ENCODE data around the gene CDCP2.
"Not testable (repeated sequence)": the region's sequence is repeated elsewhere in the genome, so short reads cannot be mapped to it uniquely, and the experiment has no call there.

Gene CDCP2

DNA sequence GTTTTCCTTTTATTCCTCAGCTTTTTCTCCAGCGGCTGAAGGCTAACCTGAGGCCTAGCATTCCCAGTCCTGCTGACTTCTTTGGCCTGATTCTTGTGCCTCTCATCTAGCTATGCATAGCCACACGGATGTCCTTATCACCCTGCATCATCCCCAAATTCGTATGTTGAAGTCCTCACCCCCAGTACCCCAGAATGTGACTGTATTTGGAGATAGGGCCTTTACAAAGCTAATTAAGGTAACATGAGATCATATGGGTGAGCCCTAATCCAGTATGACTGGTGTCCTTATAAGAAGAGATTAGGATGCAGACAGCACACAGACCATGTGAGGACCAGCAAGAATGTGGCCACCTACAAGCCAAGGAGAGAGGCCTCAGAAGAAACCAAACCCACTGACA is 44.6 kb downstream of the CDCP2 start:
- TF ChIP-seq, protein P1, sequence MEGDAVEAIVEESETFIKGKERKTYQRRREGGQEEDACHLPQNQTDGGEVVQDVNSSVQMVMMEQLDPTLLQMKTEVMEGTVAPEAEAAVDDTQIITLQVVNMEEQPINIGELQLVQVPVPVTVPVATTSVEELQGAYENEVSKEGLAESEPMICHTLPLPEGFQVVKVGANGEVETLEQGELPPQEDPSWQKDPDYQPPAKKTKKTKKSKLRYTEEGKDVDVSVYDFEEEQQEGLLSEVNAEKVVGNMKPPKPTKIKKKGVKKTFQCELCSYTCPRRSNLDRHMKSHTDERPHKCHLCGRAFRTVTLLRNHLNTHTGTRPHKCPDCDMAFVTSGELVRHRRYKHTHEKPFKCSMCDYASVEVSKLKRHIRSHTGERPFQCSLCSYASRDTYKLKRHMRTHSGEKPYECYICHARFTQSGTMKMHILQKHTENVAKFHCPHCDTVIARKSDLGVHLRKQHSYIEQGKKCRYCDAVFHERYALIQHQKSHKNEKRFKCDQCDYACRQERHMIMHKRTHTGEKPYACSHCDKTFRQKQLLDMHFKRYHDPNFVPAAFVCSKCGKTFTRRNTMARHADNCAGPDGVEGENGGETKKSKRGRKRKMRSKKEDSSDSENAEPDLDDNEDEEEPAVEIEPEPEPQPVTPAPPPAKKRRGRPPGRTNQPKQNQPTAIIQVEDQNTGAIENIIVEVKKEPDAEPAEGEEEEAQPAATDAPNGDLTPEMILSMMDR (IDR thresholded peaks at IDR 0.05; ENCODE audit: unreplicated experiment in 3 of 3): no peak

DNA sequence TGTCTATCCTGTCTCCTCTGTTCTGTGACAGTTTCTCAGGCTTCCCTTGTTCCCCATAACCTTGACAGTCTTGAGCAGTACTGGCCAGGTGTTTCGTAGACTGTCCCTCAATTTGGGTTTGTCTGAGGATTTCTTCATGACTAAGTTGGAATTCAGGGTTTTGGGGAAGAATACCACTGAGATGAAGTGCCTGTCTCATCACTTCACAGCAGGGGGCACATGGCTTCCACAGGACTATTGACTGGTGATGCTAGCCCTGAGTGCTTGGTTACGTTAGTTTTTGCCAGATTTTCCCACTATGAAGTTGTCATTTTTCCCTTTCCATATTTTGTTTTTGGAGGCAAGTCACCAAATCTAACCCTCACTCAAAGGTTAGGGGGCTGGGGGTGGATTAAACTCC is 45.7 kb downstream of the CDCP2 start:
- Mint-ChIP-seq H3K27me3 (ENCODE audit: low read depth) (peaks cover 3% of the 10 kb centered on the region), H3K27ac (no peak overlapping the region), H3K4me3 (no peak overlapping the region), H3K4me1 (no peaks in the 10 kb centered on the region), H3K36me3 (ENCODE audit: low read depth) (peaks cover 8% of the 10 kb centered on the region), H3K9me3 (no peaks in the 10 kb centered on the region)
- TF ChIP-seq, protein P1 (IDR thresholded peaks at IDR 0.05; ENCODE audit: unreplicated experiment in 3 of 3): no peak

More for the DNA sequence above, 44.6 kb downstream of the CDCP2 start:
- H3K36me3 Mint-ChIP-seq (ENCODE audit: low read depth): peaks cover 2% of the 10 kb centered on the region
- H3K9me3 Mint-ChIP-seq: no peaks in the 10 kb centered on the region
- peaks cover 5% of the 10 kb centered on the region for H3K4me1 Mint-ChIP-seq
- no peak overlapping the region for H3K27ac Mint-ChIP-seq
- peaks cover 3% of the 10 kb centered on the region for H3K27me3 Mint-ChIP-seq (ENCODE audit: low read depth)
- no peak overlapping the region for H3K4me3 Mint-ChIP-seq

DNA sequence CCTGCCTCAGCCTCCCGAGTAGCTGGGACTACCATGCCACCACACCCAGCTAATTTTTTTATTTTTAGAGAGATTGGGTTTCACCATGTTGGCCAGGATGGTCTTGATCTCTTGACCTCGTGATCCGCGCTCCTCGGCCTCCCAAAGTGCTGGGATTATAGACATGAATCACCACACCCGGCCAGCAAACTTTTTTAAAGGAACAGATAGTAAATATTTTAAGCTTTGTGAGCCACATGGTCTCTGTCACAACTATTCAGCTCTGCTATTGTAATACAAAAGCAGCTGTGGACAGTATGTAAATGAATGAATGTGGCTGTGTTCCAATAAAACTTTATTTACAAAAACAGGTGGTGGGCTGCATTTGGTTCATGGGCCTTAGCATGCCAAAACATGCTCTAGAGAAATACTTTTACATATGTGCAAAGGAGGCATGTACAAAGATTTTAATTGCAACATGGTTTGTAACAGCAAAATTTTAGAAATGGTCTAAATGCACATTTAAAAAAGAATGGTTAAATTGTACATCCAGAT is 47.0 kb downstream of the CDCP2 start:
- TF ChIP-seq, protein P1 (IDR thresholded peaks at IDR 0.05; ENCODE audit: unreplicated experiment in 3 of 3): no peak
- Mint-ChIP-seq H3K27me3 (ENCODE audit: low read depth) (peaks cover 3% of the 10 kb centered on the region), H3K4me1 (no peaks in the 10 kb centered on the region), H3K27ac (no peak overlapping the region), H3K4me3 (no peak overlapping the region), H3K36me3 (ENCODE audit: low read depth) (peaks cover 8% of the 10 kb centered on the region), H3K9me3 (no peaks in the 10 kb centered on the region)

DNA sequence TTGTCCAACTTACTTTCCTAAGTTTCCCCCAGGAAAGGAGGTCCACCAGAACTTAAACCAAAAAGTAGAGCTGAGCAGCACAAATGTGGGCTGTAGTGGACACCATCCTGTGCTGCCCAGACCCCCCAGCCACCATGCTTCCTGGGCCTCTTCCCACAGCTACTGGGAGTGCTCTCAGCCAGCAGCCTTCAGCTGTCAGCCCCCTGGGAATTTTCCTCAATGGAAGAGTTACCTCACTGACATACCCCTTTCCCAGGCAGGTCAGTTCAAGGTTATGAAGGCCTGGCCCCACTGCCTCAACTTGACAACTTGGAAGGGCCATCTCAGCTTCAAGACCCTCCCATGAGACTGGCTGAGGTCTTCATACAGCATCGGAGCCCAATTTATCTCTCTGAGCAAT is 47.7 kb downstream of the CDCP2 start:
- Mint-ChIP-seq H3K36me3 (ENCODE audit: low read depth) (peaks cover 11% of the 10 kb centered on the region), H3K27ac (no peak overlapping the region), H3K4me1 (no peaks in the 10 kb centered on the region), H3K4me3 (no peak overlapping the region), H3K9me3 (no peaks in the 10 kb centered on the region), H3K27me3 (ENCODE audit: low read depth) (peaks cover 3% of the 10 kb centered on the region)
- TF ChIP-seq, protein P1 (IDR thresholded peaks at IDR 0.05; ENCODE audit: unreplicated experiment in 3 of 3): no peak

DNA sequence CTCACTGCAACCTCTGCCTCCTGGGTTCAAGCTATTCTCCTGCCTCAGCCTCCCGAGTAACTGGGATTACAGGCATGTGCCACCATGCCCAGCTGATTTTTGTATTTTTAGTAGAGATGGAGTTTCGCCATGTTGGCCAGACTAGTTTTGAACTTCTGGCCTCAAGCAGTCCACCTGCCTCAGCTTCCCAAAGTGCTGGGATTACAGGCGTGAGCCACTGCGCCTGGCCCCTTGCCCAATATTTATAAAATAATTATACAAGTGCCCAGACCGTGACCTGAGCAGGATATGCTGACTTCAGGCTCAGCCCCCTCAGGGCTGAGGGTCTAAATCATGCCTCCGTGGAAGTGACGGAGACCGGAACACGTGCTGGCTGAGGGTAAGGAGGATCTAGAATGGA is 48.2 kb downstream of the CDCP2 start:
- H3K27ac Mint-ChIP-seq; H3K4me3 Mint-ChIP-seq; H3K9me3 Mint-ChIP-seq; H3K27me3 Mint-ChIP-seq (ENCODE audit: low read depth); H3K4me1 Mint-ChIP-seq: not testable (repeated sequence)
- H3K36me3 Mint-ChIP-seq (ENCODE audit: low read depth): peaks cover 11% of the 10 kb centered on the region

DNA sequence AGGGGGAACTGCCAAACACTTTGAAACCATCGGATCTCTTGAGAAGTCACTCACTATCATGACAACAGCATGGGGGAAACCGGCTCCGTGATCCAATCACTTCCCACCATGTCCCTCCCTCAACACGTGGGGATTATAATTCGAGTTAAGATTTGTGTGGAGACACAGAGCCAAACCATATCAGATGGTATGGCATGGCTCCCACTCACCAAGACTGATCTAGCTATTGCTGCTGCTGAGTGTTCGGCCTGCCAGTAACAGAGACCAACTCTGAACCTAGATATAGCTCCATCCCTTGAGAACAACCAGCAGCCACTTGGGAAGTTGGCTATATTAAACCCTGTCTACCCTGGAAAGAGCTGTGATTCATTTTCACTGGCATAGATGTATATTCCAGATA is 49.4 kb downstream of the CDCP2 start:
- Mint-ChIP-seq H3K27ac (no peak overlapping the region), H3K4me1 (peaks cover 7% of the 10 kb centered on the region), H3K36me3 (ENCODE audit: low read depth) (peaks cover 11% of the 10 kb centered on the region), H3K27me3 (ENCODE audit: low read depth) (no peaks in the 10 kb centered on the region), H3K9me3 (no peaks in the 10 kb centered on the region), H3K4me3 (no peak overlapping the region)
- TF ChIP-seq, protein P1 (IDR thresholded peaks at IDR 0.05; ENCODE audit: unreplicated experiment in 3 of 3): no peak
